K562 (cell line): ENCODE measurements around the gene FIGLA. TPM values are rescaled to one million over a fixed set of nuclear protein-coding genes. Genes with fewer than 3 reads are reported as not detected.

Experiments used
- ATAC-seq: fragments of 200-7000 bp; cut with Tn5 transposase; 3 replicates; pipeline ENCODE4 v1.9.1; 2020; ENCODE audit warnings: moderate library complexity
- BruUV-seq: library from RNA; stranded (reverse); fragments of 400-500 nt; replicated peaks from 2 replicates; lab custom pipeline; 2021; lab: Mats Ljungman, UMichigan
- CTCF ChIA-PET: fragments of 300-600 bp; formaldehyde crosslinking; extraction: SDS; loops from one replicate; lab custom pipeline; 2021; ENCODE audit warnings: low intra/inter-chr PET ratio; lab: Yijun Ruan, JAX
- POLR2A ChIA-PET: fragments of 300-600, 350-650 bp; sonication (Branson Sonifier 250); formaldehyde crosslinking; extraction: SDS; loops from one replicate; lab custom pipeline; 2021; ENCODE audit warnings: antibody characterized with exemption, inconsistent platforms; lab: Yijun Ruan, JAX
- DNase-seq, 4 experiments: peaks; one replicate each; pipeline versions ENCODE4 v3.0.0 to v3.0.0-alpha.2; 2011 to 2018; ENCODE audit warnings: low spot score in 3 of 4, mixed read lengths in 3 of 4; ENCODE audit errors: extremely low read depth in 1 of 4
- FAIRE-seq: peaks from 2 replicates; lab custom pipeline; 2011; peaks lifted over from hg19 to GRCh38; lab: Jason Lieb, UNC
- H2AFZ ChIP-seq: 2 replicates; pipeline ENCODE4 v1.6.0; 2011; ENCODE audit warnings: low read depth, low read length, control low read depth, inconsistent platforms
- H3K27ac ChIP-seq: fragments of 200-600 bp; 3 replicates; pipeline ENCODE4 v1.8.0; 2011; ENCODE audit warnings: low read depth, mild to moderate bottlenecking, control low read depth, inconsistent platforms, low read length, moderate library complexity, mixed read lengths; ENCODE audit errors: extremely low read depth
- H3K27me3 ChIP-seq, 2 experiments: fragments of 300-600 bp in 1 of 2; 2 replicates in 1 of 2; 3 replicates in 1 of 2; pipeline versions ENCODE4 v1.6.0 to v1.8.0; 2011; ENCODE audit warnings: inconsistent platforms in 2 of 2, low read length in 2 of 2, mild to moderate bottlenecking in 1 of 2, mixed read lengths in 1 of 2, moderate library complexity in 1 of 2; ENCODE audit not compliant: control insufficient read depth in 2 of 2, insufficient read depth in 2 of 2
- H3K36me3 ChIP-seq: fragments of 300-600 bp; 3 replicates; pipeline ENCODE4 v1.8.0; 2011; ENCODE audit warnings: mild to moderate bottlenecking, low read length, inconsistent platforms; ENCODE audit not compliant: control insufficient read depth, insufficient read depth
- H3K4me1 ChIP-seq, 2 experiments: fragments of 200-600 bp in 1 of 2; replicated peaks in 1 of 2; 2 replicates in 1 of 2; 3 replicates in 1 of 2; pipeline versions ENCODE4 v1.5.1 to v1.8.0; 2011; ENCODE audit warnings: inconsistent platforms in 2 of 2, low read length in 2 of 2, mild to moderate bottlenecking in 1 of 2, mixed read lengths in 1 of 2, moderate library complexity in 1 of 2; ENCODE audit not compliant: control insufficient read depth in 2 of 2, insufficient read depth in 2 of 2
- H3K4me2 ChIP-seq: 2 replicates; pipeline ENCODE4 v1.6.1; 2011; ENCODE audit warnings: low read length, control low read depth, inconsistent platforms, mixed read lengths; ENCODE audit not compliant: insufficient read depth
- H3K4me3 ChIP-seq: fragments of 200-600 bp; sonication (generic), shearing (Covaris generic); 2 replicates; pipeline ENCODE4 v1.5.1; 2016; ENCODE audit warnings: control low read depth, inconsistent platforms
- H3K79me2 ChIP-seq: fragments of 200-600 bp; 3 replicates; pipeline ENCODE4 v1.8.0; 2011; ENCODE audit warnings: low read length, inconsistent platforms; ENCODE audit not compliant: control insufficient read depth, insufficient read depth
- H3K9ac ChIP-seq, 2 experiments: 2 replicates each; pipeline versions ENCODE4 v1.6.0 to v1.6.1; 2011; ENCODE audit warnings: low read depth in 2 of 2, low read length in 2 of 2, control low read depth in 1 of 2, inconsistent platforms in 1 of 2, mild to moderate bottlenecking in 1 of 2, mixed read lengths in 1 of 2; ENCODE audit not compliant: insufficient read depth in 1 of 2
- H3K9me1 ChIP-seq: one replicate; pipeline ENCODE4 v1.6.0; 2011; ENCODE audit warnings: inconsistent platforms, mild to moderate bottlenecking, low read length, moderate library complexity; ENCODE audit not compliant: control insufficient read depth, insufficient read depth
- H3K9me3 ChIP-seq: replicated peaks from 2 replicates; pipeline ENCODE4 v1.5.1; 2011; ENCODE audit warnings: low read depth, low read length, inconsistent platforms; ENCODE audit not compliant: control insufficient read depth, insufficient read depth
- H4K20me1 ChIP-seq: replicated peaks from 2 replicates; pipeline ENCODE4 v1.6.1; 2011; ENCODE audit warnings: low read length, inconsistent platforms, mixed read lengths; ENCODE audit not compliant: control insufficient read depth, insufficient read depth
- BRCA1 ChIP-seq, 2 experiments: fragments of 450-650 bp in 1 of 2; sonication (generic) in 1 of 2; formaldehyde crosslinking in 1 of 2; IDR thresholded peaks; 2 replicates each; pipeline versions ENCODE4 v1.5.0 to v1.6.1; 2017 to 2020; ENCODE audit warnings: mild to moderate bottlenecking in 1 of 2, missing genetic modification reagents in 1 of 2
- CBX8 ChIP-seq: fragments of 200-600 bp; sonication (generic); IDR thresholded peaks from 2 replicates; pipeline ENCODE4 v1.6.1; 2012; ENCODE audit warnings: borderline replicate concordance, mixed run types, low read depth, mild to moderate bottlenecking, moderate library complexity, mixed read lengths, low read length, control low read depth, inconsistent platforms; ENCODE audit not compliant: poor library complexity, severe bottlenecking; ENCODE audit errors: extremely low read depth
- WGBS: fragments of 100-300 bp; shearing (Covaris generic); methylation state at CpG from one replicate; pipeline ENCODE4 v1.1.6; 2016; ENCODE audit warnings: low coverage, mixed read lengths; ENCODE audit not compliant: insufficient coverage; ENCODE audit errors: missing lambda C conversion rate; 5-methylcytosine and 5-hydroxymethylcytosine counted together
- in situ Hi-C: fragments of 300-500 bp; cut with MboI; formaldehyde crosslinking; loops from 4 replicates; pipeline ENCODE4 v1.15.0; 2018; ENCODE audit warnings: inconsistent platforms, mixed read lengths
- intact Hi-C: fragments of 100-400 bp; cut with micrococcal nuclease; formaldehyde crosslinking; loops from 2 replicates; pipeline ENCODE4 v1.14.2; 2022
- polyA plus RNA-seq, 8 experiments: library from polyadenylated mRNA; depleted of rRNA in 4 of 8; stranded (reverse) in 5 of 8; unstranded in 3 of 8; fragments of >200 nt; fragmentation: Nextera tagmentation in 2 of 8; fragmentation: Illumina TruSeq in 1 of 8; extraction: Ambion mirVana in 2 of 8; extraction: Trizol in 1 of 8; gene quantifications; 2 replicates each; pipeline versions ENCODE4 v1.2.1 to v1.2.3, GENCODE V29; 2011 to 2014; ENCODE audit warnings: inconsistent platforms in 1 of 8, missing spikeins in 1 of 8
- total RNA-seq, 7 experiments: library from RNA; depleted of rRNA in 6 of 7; stranded (reverse); fragments of >200 nt in 6 of 7; fragmentation: Illumina TruSeq in 2 of 7; extraction: Trizol in 2 of 7; gene quantifications; 2 replicates each; pipeline versions ENCODE4 v1.2.1 to v1.2.3, GENCODE V29; 2011 to 2021; ENCODE audit warnings: low replicate concordance in 1 of 7
- TF ChIP-seq, protein P1 (sequence below): fragments of 450-650 bp; IDR thresholded peaks from 2 replicates; pipeline ENCODE4 v1.6.1; 2016
- TF ChIP-seq, protein P2 (sequence below), 2 experiments: IDR thresholded peaks in 1 of 2; conservative IDR thresholded peaks in 1 of 2; 2 replicates each; pipeline ENCODE4 v1.6.1; 2016; ENCODE audit warnings: low read depth in 2 of 2, mild to moderate bottlenecking in 1 of 2, missing compliant biosample characterization in 1 of 2, missing genetic modification characterization in 1 of 2, moderate library complexity in 1 of 2

FIGLA gene
- total and polyA plus RNA-seq, 9 of the 15 experiments (the other 6 are each of a cell fraction or from before 2014, with no cell fraction given): not detected

DNA sequence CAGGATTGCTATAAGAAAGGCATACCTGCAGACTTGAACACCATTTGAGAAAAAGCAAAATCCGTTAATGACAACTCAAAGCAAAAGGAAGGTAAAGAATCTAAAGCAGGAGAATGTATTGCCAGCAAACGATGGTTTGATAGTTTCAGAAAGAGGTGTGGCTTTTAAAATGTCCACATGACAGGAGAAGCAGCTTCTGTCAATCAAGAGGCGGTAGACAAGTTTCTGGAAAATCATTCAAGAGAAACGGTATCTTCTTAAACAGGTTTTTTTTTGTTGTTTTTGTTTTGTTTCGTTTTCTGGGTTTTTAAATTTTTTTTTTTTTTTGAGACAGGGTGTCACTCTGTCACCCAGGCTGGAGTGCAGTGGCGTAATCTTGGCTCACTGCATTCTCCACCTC is 16.2 kb upstream of the FIGLA start:
- ATAC-seq (no peak), DNase-seq (no peak), FAIRE-seq (no peak)
- no peaks in the 10 kb centered on the region for H3K36me3 ChIP-seq
- WGBS: 2% methylated on average over 6 of the region's 6 CpGs
- no peaks in the 10 kb centered on the region for H3K9me1 ChIP-seq
- no peak overlapping the region for H2AFZ ChIP-seq
- intact Hi-C loops (no loop called here), in situ Hi-C loops (no loop called here)
- H3K4me1 ChIP-seq: no peaks in the 10 kb centered on the region
- H4K20me1 ChIP-seq: 0 out of 2 replicates have a peak, but pooled peaks cover 3% of the 10 kb centered on the region
- POLR2A ChIA-PET: no interaction called here
- H3K4me2 ChIP-seq: no peak overlapping the region
- TF ChIP-seq, protein P1, sequence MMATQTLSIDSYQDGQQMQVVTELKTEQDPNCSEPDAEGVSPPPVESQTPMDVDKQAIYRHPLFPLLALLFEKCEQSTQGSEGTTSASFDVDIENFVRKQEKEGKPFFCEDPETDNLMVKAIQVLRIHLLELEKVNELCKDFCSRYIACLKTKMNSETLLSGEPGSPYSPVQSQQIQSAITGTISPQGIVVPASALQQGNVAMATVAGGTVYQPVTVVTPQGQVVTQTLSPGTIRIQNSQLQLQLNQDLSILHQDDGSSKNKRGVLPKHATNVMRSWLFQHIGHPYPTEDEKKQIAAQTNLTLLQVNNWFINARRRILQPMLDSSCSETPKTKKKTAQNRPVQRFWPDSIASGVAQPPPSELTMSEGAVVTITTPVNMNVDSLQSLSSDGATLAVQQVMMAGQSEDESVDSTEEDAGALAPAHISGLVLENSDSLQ: peak; percentile 85
- TF ChIP-seq BRCA1 (IDR thresholded peaks at IDR 0.05) (no peak), BRCA1 (CRISPR knock-in tag; IDR thresholded peaks at IDR 0.05) (no peak), CBX8 (peak; percentile 69)
- TF ChIP-seq, protein P2, sequence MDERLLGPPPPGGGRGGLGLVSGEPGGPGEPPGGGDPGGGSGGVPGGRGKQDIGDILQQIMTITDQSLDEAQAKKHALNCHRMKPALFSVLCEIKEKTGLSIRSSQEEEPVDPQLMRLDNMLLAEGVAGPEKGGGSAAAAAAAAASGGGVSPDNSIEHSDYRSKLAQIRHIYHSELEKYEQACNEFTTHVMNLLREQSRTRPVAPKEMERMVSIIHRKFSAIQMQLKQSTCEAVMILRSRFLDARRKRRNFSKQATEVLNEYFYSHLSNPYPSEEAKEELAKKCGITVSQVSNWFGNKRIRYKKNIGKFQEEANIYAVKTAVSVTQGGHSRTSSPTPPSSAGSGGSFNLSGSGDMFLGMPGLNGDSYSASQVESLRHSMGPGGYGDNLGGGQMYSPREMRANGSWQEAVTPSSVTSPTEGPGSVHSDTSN (CRISPR knock-in tag; IDR thresholded peaks at IDR 0.05; ENCODE audit: low read depth): no peak
- TF ChIP-seq, protein P2 (tag; conservative IDR thresholded peaks at IDR 0.05; ENCODE audit: low read depth): 0 out of 2 replicates have a peak, but pooled peaks have one; percentile 35
- H3K4me3 ChIP-seq: no peak overlapping the region
- no peaks in the 10 kb centered on the region for H3K9me3 ChIP-seq
- CTCF ChIA-PET: no interaction called here
- peaks cover 24 to 39% of the 10 kb centered on the region in 2 experiments for H3K27me3 ChIP-seq
- no peaks in the 10 kb centered on the region for H3K79me2 ChIP-seq
- H3K27ac ChIP-seq: no peak overlapping the region
- no TSS peak for BruUV-seq
- no peak overlapping the region for H3K9ac ChIP-seq
